ENCODE measurements around the gene PCDH9.
"Not testable (repeated sequence)": the region's sequence is repeated elsewhere in the genome, so short reads cannot be mapped to it uniquely, and the experiment has no call there.

Gene PCDH9

DNA sequence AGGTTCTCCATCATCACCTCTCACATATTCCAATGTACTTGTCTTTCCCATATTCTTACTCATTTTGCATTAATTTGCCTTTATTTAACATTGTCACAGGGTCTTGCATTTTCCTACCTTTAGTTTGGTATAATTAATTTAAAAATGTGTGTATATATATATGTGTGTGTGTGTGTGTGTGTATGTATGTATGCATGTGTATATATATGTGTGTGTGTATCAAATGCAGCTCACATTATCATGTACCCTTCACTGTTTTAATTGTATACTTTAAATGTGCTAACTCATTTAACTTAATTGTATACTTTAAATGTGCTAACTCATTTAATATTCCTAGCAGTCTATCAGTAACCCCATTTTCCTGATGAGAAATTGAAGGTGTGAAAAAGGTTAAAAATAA, 104.5 kb downstream of the PCDH9 start:
- no peak for DNase-seq (ENCODE audit: low spot score)

GRCh38 chr13:67123165-67123564, 107.0 kb downstream of the PCDH9 start:
- no peak for DNase-seq (ENCODE audit: low spot score)

DNA sequence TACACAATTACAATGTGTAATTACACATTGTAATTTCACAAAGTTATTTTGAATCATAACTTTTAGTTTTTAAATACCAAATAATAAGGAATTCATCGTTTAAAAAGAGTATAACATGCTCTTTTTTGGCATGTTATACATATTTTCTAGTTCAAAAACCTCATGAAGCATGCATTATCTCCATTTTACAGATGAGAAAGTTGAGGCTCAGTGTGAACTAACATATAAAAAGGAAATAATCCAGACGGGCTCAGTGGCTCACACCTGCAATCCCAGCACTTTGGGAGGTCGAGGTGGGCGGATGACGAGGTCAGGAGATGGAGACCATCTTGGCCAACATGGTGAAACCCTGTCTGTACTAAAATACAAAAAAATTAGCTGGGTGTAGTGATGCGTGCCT, 107.9 kb downstream of the PCDH9 start:
- DNase-seq (ENCODE audit: low spot score): no peak

GRCh38 chr13:67120872-67121531, 109.1 kb downstream of the PCDH9 start:
- peak; percentile 9 for DNase-seq (ENCODE audit: low spot score)

GRCh38 chr13:67119481-67119894, 110.6 kb downstream of the PCDH9 start:
- peak; percentile 47 for DNase-seq (ENCODE audit: low spot score)

DNA sequence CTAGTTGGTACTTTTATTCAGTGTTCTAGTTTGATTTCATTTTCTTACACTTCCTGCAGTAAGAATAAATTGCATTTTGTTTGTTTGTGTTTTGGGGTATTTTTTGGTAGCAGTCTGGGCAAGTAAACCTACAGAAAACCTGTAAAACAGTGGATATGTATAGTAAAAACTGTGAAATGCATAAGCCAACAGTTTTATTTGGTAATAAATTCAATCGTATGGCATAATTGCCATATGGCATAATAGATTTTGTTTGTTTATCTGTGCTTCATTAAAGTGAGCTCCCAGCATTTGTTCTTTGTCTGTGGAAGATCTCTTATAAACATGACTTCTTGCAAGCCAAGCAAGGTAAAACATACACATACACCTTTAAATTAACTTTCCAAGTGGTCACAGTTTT, 111.9 kb downstream of the PCDH9 start:
- DNase-seq (ENCODE audit: low spot score): no peak

DNA sequence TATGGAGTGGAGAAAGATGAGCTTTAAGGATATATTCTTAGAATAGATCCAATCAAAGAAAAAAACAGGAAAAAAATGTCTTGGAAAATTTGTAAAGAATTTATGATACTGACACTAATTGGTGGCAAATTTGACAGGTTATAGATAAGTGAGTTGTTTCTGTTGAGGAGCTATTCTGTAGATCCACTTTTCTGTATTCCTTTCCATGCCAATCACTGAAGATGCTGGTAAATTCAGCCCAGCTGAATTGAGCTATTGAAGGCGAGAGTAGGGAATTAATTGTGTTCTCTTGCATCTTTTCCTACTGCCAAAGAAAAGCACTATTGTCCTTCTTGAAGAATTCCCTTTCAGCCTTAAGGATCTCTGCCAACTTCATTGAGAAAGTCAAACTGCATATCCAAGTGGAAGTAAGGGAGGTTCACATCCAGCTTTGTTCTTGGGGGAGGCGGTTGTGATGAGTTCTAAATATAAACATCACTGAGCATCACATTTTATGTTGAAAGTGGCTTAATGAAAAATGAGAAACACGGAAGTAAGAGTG, 113.1 kb downstream of the PCDH9 start:
- DNase-seq (ENCODE audit: low spot score): no peak

DNA sequence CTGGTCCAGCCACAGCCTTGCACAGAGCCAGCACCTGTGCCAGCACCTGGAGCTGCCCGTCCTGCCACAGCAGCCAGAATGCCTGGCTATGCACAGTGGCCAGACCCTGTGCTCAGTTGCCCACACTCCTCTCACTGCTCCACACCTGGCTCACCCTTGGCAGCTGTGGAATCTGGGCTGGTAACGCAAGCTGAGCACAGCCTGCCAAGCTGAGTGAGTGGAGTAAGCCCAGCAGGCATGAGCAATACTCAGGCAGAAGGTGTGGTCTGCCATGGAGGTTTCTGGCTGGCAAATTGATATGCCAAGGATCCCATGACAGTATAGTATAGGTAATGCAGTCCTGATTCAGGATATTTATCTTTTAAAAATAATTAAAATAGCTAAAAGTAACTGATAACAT, 122.2 kb downstream of the PCDH9 start:
- no peak for DNase-seq (ENCODE audit: low spot score)

DNA sequence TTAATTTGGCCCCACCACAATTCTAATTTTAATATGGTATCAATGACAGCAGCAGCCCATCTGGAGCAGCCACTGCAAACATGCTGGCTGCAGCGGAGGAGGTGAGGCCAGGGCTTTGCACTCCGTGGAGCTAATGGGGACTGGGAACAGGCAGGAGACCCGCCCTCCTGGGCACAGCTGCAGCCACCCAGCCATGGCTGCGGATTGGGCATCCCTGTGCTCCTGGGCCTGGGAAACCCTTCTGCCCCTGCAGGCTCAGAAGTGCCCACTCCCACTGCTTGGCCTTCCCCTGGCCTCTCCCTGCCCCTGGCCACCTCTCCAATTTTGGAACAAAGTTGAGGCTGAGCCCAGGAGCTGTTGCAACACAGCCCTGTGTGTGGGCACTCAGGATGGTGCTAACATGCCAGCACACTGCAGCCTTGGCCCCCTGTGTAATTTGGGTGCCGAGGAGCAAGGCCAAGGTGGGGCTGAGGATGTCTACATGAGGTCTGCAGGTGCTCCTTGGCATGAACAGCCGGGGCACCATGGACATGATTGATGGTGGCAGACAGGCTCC, 123.6 kb downstream of the PCDH9 start:
- DNase-seq (ENCODE audit: low spot score): no peak

GRCh38 chr13:67101730-67102467, 128.2 kb downstream of the PCDH9 start:
- DNase-seq (ENCODE audit: low spot score): no peak

- DNase-seq (ENCODE audit: low spot score): no peak
Measured at GRCh38 chr13:67100730-67101129, 129.4 kb downstream of the PCDH9 start.

- no peak for DNase-seq (ENCODE audit: low spot score)
Measured at GRCh38 chr13:67099494-67099893, 130.6 kb downstream of the PCDH9 start.

DNA sequence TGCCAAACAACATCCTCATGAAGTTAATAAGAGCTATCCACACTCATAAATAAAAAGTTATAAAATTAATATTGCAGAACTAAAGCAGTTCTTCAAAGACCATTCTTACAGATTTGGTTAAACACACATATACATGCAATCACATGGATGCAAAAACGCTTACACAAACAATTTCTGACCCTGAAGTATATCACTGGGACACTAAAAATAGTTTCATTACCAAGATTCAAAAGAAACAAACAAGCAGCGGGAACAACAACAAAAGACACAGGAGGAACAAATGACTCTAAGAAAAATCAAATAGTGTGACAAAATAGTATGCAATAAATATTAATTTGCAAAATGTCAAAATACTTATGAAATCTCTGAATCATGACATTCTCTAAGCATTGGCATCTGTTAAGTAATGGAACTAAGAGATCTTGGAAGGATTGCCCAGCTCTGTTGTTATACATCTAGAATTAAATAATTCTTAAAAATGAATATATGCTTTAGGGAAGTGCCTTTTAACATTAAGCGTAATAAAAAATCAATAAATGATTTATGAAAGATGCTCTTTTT, 132.2 kb downstream of the PCDH9 start:
- no peak for DNase-seq (ENCODE audit: low spot score)

DNA sequence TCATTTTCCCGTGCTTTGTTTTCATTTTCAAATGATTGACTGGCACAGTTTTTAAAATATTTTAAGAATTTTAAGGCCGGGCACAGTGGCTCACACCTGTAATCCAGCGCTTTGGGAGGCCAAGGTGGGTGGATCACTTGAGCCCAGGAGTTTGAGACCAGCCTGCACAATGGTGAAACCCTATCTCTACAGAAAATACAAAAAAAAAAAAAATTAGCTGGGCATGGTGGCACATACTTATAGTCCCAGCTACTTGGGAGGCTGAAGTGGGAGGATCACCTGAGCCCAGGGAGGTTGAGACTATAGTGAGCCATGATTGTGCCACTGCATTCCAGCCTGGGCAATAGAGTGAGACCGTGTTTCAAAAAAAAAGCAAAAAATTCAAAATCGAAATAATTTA, 133.2 kb downstream of the PCDH9 start:
- DNase-seq (ENCODE audit: low spot score): not testable (repeated sequence)

DNA sequence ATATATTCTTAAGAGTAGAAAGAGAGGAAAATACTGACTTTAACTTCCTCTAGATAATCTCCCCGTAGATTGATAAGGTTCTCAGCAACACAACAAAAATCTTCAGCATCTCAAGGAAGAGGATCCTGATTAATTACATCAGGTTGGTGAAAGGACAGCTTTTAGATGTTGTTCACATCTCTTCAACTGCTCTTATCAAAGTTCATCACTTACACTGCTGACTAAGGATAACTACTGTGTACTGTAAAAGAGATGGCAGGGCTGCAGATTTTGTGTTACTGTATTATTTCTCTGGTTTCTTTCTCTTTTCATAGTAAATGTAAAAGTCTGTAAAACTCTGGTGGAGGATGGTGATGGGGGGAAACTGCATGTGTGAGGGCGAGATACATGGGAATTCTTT, 133.7 kb downstream of the PCDH9 start:
- no peak for DNase-seq (ENCODE audit: low spot score)

DNA sequence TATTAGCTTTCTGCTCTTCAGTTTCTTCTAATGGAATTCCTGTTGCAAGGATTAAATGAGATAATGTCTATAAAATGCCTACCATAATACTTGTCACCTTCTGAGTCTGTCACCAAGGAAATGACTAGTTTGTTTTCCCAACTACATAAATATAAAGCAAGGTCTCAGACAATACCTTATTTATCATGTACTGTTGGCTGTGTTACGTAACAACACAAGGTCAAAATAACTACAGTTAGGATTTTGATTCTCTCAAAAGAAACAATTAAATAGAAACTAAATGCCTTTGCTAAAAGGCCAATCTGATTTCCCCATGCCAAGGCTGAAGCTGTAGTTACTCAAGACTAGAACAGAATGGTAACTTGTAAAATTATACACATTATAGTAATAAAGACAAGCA, 134.5 kb downstream of the PCDH9 start:
- no peak for DNase-seq (ENCODE audit: low spot score)

DNA sequence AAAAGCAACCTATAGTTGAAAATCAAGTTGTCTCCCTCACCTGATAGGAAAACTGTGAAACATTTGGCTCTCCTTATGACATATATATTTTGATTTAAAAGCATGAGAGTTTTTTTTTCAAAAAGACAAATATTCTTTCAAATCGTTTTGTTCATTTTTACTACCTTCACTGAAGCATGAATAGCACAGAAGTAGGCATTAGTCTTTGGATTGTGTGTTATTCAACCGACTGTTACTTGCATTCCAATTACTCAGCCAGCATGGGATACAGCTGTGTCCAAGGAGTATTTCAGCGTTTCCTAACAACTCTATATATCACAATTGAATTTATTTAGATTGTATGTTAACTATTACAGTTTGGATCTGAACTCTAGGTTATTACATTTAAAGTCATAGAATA, 135.2 kb downstream of the PCDH9 start:
- no peak for DNase-seq (ENCODE audit: low spot score)

GRCh38 chr13:67094078-67094477, 136.1 kb downstream of the PCDH9 start:
- DNase-seq (ENCODE audit: low spot score): no peak

DNA sequence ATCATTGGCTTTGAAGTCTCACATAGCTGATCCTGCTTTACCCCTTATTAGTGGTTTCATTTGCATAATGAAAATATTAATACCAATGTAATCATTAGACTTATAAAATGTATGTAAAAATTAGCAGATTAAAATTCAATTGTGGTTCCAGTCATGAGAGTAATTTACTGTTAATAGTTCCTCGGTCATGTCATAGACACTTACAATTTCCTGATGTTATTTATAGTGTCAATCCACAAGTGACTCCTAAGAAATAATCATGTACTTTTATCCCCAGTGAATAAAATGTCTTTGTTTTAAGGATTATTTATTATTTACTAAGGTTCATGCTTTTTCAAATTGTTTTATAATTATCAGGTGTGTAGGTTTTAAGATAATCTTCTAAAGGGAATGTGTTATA, 138.5 kb downstream of the PCDH9 start:
- DNase-seq (ENCODE audit: low spot score): no peak

DNA sequence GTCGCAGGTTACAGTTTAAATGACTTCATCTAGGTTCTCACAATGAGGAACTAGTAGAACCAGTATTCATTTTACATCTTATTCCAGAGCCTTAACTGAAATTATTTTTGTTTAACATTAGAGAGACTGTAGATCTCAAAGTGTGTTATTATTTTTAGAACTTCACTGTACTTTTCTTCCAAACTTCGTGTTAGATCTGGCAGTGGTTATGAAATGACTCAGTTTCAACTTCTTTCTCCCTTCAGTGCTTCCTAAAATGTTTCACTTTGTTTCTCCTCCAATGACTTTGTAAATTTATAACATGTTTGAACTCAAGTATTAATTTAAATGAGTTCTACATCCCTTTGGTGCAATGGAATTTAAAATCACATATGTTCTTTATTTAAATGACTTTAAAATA, 139.3 kb downstream of the PCDH9 start:
- no peak for DNase-seq (ENCODE audit: low spot score)

- DNase-seq (ENCODE audit: low spot score): no peak
Measured at GRCh38 chr13:67087527-67087926, 142.6 kb downstream of the PCDH9 start.

DNA sequence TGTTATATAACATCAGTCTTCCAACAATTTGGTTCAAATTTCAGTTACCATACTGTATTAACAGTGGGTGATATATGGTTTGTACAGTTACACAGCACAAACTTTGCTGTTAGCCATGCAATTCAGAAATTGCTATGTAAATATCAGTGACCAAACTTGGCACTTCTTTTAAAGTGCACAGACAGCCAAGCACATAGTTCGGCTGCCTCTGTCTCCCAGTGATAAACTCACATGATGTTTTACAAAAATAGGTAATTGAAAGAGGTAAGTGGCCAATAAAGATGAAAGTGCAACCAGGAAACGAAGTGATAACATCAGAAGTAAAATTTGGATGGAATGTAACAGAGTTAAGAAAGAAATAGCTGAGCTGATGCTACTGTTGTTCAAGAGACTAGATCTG, 143.9 kb downstream of the PCDH9 start:
- DNase-seq (ENCODE audit: low spot score): no peak

DNA sequence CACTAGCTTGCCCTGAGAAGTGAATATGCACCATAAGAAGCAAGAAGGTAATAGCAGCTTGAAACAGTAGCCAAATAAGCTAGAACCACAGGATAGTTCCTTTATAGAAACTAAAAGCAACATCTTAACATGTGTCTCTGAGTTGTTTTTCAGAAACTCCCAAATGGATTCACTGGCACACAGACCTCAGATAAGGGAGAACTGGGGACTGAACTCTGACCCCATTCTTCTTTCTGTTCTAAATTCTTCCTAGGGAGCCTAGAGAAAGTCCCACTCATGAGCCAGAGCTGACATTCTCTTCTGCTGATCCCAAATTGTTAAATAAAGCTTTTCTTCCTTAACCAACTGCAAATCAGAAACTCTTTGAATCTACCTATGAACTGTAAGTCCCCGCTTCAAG, 146.1 kb downstream of the PCDH9 start:
- no peak for DNase-seq (ENCODE audit: low spot score)

Measured in hepatic stellate cell (primary cell).